GM03348 (cell line): ENCODE measurements around the gene PXMP4.
"Not testable (repeated sequence)": the region's sequence is repeated elsewhere in the genome, so short reads cannot be mapped to it uniquely, and the experiment has no call there.

Source experiments
- DNase-seq: peaks from one replicate; pipeline ENCODE4 v3.0.0; 2012; ENCODE audit warnings: low spot score

Gene PXMP4

DNA sequence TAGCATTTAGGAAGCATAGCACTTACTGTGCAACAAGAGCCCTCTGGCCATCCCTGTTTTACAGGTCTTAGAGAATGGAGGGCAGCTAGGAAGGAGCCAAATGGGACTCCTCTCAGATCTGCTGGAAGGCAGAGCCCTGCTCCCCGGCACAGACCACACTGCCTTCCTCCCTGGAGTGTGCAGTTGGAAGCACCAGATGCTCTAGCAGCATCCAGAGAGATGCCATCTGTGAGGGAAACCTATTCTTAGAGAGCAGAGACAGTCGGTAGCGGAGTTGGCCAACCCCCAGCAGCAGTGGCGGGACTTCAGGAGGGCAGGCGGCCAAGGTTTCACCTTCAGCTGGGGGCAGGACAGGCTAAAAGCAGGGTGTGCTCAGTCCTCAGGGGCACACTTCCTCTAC is 17.2 kb downstream of the PXMP4 start:
- no peak for DNase-seq

- no peak for DNase-seq
Measured at GRCh38 chr20:33701629-33702450, 18.3 kb downstream of the PXMP4 start.

GRCh38 chr20:33700696-33701441 is 19.2 kb downstream of the PXMP4 start:
- DNase-seq, result not testable (repeated sequence)

DNA sequence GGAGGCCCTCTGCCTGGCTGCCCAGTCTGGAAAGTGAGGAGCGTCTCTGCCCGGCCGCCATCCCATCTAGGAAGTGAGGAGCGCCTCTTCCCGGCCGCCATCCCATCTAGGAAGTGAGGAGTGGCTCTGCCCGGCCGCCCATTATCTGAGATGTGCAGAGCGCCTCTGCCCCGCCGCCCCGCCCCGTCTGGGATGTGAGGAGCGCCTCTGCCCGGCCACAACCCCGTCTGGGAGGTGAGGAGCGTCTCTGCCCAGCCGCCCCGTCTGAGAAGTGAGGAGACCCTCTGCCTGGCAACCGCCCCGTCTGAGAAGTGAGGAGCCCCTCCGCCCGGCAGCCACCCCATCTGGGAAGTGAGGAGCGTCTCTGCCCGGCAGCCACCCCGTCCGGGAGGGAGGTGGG is 21.1 kb downstream of the PXMP4 start:
- DNase-seq, result not testable (repeated sequence)

DNA sequence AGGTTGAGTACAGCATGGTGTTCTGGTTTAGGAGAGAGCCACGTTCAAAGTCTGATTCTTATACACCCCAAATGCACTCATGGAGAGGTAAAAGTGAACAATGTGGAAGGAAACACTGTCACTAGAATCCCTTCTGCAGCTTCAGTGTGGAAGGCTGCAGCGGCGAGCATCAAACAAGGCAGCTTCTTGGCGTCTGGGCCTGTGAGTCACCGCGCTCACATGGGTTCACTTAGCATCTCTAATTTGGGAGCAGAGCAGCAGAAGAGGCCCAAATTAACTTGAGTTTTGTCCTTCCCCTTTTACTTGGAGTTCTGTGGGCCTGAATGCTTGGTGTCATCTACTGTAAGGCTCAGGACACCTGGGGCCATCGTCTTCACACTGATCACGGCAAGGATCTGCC is 23.0 kb downstream of the PXMP4 start:
- peak; percentile 82 for DNase-seq

DNA sequence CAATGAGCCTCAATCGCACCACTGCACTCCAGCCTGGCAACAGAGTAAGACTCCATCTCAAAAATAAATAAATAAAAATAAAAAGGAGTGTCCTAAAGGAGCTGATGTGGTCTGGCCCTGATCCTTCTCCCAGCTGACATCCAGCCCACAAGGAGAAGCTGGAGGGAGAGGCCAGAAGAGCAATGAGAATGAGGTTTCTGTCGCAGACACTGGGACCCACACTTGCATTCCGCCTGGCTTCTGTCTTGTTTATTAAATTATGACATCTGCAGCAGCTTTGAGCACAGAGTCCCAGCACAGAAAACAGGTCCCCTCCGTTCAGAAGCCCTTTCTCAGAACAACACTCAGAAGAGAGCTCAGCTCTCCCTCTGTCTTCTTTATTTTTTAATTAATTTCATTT is 23.7 kb downstream of the PXMP4 start:
- no peak for DNase-seq

DNA sequence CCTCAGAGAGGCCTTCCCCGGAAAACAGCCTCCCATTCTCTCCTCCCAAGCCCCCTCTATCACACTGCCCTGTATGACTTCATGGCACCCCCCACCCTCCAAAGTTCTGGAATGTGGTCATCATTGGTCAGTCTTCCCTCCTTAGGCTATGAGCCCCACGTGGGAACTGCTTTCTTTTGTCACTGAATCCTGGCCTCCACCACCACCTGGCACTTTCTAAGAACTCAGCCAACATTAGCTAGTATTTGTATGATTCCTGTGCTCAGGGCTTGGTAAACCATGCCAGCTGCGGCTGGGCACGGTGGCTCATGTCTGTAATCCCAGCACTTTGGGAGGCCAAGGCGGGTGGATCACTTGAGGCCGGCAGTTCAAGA is 25.5 kb downstream of the PXMP4 start:
- DNase-seq, result no peak

GRCh38 chr20:33693741-33694638 is 26.1 kb downstream of the PXMP4 start:
- DNase-seq, result no peak

DNA sequence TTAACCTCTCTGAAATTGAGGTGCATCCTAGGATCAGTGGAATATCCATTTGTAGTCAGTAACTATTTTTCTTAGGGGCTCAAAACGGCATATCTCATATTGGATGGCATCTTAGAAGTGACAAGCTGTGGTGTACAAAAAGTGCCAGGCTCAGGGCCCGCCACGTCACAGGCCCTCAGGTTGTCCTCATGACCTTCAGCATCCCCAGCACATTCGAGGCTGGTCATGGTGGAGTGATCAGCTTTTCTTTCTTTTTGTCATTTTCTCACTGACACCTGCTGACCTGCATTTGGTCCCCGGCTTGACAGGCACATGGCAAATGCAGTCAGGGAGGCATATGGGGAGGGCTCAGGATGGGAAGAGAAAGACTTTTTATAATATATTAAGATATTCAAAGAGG is 26.8 kb downstream of the PXMP4 start:
- DNase-seq, result no peak

DNA sequence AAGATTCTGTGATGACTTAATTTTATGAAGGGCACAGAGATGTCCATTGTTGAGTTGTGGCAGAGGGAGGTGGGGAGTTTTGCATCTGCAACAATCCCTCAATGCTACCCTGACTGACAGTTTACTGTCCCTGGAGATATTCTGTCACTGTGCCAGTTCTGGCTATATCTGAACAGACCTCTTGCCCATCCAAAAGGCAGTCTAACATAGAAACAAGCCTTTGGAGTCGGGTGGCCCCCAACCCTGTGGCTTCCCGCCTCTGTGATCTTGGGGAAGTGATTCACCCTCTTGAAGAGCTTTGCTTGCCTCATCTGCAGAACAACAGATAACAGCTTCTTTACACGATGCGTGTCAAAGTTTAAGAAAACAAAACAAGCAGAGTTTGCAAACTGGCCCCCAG is 30.1 kb downstream of the PXMP4 start:
- no peak for DNase-seq

- no peak for DNase-seq
Measured at GRCh38 chr20:33689493-33689892, 30.6 kb downstream of the PXMP4 start.

GRCh38 chr20:33688938-33689424 is 31.1 kb downstream of the PXMP4 start:
- DNase-seq, result no peak

- no peak for DNase-seq
Measured at GRCh38 chr20:33687993-33688937, 31.8 kb downstream of the PXMP4 start.

- no peak for DNase-seq
Measured at GRCh38 chr20:33687370-33687915, 32.7 kb downstream of the PXMP4 start.

DNA sequence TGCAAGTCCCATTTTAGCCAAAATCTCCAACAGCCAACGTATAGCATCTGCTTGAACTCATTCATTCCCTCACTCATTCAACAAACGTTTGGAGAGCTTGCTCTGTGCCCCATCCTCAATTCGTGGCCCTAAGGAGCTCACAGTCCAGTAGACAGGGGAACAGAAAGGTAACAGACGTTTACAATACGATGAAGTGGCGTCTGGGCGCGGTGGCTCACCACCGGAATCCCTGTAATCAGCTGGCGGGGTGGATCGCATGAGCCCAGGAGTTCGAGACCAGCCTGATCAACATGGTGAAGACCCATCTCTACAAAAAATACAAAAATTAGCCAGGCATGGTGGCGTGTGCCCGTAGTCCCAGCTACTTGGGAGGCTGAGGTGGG is 33.1 kb downstream of the PXMP4 start:
- no peak for DNase-seq

DNA sequence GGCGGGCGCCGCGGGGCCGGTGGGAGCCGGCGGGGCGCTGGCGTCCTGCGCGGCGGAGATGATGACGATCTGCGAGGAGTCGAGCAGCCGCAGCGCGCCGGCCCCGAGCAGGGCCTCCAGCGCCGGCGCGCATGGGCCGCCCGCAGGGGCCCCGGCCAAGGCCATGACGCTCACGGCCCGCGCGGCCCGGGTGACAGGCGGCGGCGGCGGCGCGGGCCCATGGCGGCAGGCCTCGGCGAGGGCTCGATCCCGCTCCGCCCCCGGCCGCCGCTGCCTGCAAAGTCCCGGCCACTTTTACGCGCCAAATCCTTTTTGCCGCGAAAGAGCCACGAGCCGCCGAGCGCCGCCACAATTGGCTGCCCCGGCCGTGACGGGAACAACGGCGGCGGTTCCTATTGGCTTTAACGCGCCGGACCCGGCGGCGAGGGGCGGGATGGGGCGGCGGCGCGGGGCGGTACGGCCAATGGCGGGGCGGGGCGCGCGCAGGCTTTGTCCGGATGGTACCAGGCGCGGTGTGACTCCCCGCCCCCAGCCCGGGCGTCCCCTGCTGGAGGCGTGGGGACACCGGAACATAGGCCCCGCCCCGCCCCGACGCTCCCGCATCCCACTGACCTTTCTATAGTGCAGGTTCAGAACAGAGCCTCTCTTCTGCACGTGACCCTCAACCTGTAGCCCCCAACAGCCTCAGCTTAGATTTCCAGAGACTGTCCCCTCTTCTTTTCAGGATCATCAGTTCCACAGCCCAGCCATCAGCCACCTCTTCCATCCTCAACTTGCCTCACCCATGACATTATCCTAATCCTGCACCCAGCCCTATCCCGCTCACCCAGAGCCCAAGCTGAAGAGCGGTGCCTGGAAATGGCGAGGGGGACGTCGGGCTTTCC is 33.8 kb downstream of the PXMP4 start, which contains the start of gene E2F1:
TSS of gene E2F1 (minus strand) at position 286 of the 884 bp plus-strand sequence. CDS start at position 165, 121 bp downstream.
- DNase-seq, result peak; percentile 100

GRCh38 chr20:33685328-33686099 is 34.6 kb downstream of the PXMP4 start:
- peak; percentile 62 for DNase-seq

DNA sequence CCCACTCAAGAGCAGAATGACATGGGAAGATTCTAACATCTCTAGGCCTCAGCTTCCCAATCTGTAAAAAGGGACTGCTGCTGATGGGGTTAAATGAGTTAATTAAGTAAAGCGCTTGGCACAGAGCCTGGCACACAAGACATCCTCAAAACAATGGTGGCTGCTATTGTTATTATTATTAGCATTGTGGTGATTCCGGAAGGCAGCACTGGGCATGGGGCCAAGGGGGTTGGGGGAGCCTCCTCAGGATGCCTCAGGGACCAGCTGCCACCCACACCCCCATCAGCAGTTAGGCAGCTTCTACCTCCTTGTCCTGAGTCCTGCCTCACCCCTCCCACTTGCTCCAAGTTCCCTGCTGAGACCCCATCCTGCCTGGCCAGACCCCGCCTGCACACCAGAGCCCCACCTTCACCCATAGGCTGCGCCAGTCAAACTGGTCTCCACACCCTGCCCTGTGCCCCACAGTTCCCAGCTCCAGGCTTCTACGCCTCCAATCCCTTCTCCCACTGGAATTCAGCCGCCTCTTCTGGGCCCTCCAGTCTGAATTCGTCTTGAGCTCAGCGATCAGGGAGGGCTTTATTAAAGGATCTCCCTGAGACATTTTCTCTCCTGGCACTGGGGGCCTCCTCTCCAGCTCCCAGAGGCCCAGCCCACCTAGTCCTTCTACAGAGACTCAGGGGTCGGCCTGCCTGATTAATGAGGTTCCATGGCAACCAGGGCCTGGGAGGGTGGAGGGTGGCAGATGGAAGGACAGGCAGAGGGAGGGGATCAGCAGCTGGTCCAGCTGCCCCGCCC is 35.4 kb downstream of the PXMP4 start:
- DNase-seq, result no peak
